SU-DHL-6 (cell line): ENCODE results near the gene PRPF6.
A peak's percentile ranks its signal among the peaks of the same experiment; 100 is the strongest.

Source experiments
- H2AFZ ChIP-seq: fragments of 200-600 bp; sonication (generic); 2 replicates; pipeline ENCODE4 v1.6.1; 2014; ENCODE audit warnings: low read depth, mild to moderate bottlenecking, moderate library complexity, mixed read lengths, antibody characterized with exemption, low read length; ENCODE audit not compliant: severe bottlenecking
- H3F3A ChIP-seq: fragments of 200-600 bp; shearing (Covaris generic); 2 replicates; pipeline ENCODE4 v1.6.0; 2016; ENCODE audit warnings: antibody characterized with exemption, mild to moderate bottlenecking; ENCODE audit not compliant: insufficient read depth
- H3K27ac ChIP-seq: fragments of 200-600 bp; sonication (generic); 2 replicates; pipeline ENCODE4 v1.5.1; 2016; ENCODE audit warnings: low read depth, mild to moderate bottlenecking, low read length, moderate library complexity, mixed read lengths
- H3K27me3 ChIP-seq: fragments of 200-600 bp; sonication (generic), shearing (Covaris generic); 2 replicates; pipeline ENCODE4 v1.6.0; 2014; ENCODE audit warnings: mild to moderate bottlenecking, low read length
- H3K36me3 ChIP-seq: fragments of 200-600 bp; sonication (generic); 2 replicates; pipeline ENCODE4 v1.6.1; 2014; ENCODE audit warnings: mild to moderate bottlenecking, low read length, mixed read lengths
- H3K4me2 ChIP-seq: fragments of 300-600, 200-600 bp; shearing (Covaris generic), sonication (generic); 2 replicates; pipeline ENCODE4 v1.6.0; 2014; ENCODE audit warnings: low read length, low read depth, mild to moderate bottlenecking; ENCODE audit not compliant: poor library complexity, severe bottlenecking
- H3K4me3 ChIP-seq: fragments of 200-600 bp; sonication (generic); 2 replicates; pipeline ENCODE4 v1.5.1; 2014; ENCODE audit warnings: antibody characterized with exemption, low read length, mild to moderate bottlenecking, mixed read lengths; ENCODE audit not compliant: insufficient read depth, poor library complexity, severe bottlenecking
- H3K79me2 ChIP-seq: fragments of 200-600 bp; sonication (generic); 2 replicates; pipeline ENCODE4 v1.6.1; 2014; ENCODE audit warnings: mild to moderate bottlenecking, low read length, moderate library complexity; ENCODE audit not compliant: insufficient read depth
- H3K9ac ChIP-seq: fragments of 200-600 bp; sonication (generic); 2 replicates; pipeline ENCODE4 v1.7.0; 2014; ENCODE audit warnings: mild to moderate bottlenecking, low read length
- H3K9me2 ChIP-seq: fragments of 200-600 bp; sonication (generic); replicated peaks from 2 replicates; pipeline ENCODE4 v1.6.1; 2014; ENCODE audit warnings: low read length; ENCODE audit not compliant: insufficient read depth
- H3K9me3 ChIP-seq: fragments of 200-600 bp; sonication (generic); 2 replicates; pipeline ENCODE4 v1.6.1; 2014; ENCODE audit warnings: low read length, mixed read lengths; ENCODE audit not compliant: insufficient read depth
- H4K20me1 ChIP-seq: fragments of 200-600 bp; sonication (generic); 2 replicates; pipeline ENCODE4 v1.6.1; 2014; ENCODE audit warnings: low read depth, mild to moderate bottlenecking, antibody characterized with exemption, low read length, moderate library complexity, mixed read lengths
- CTCF ChIP-seq: fragments of 200-600 bp; sonication (generic); IDR thresholded peaks from one replicate; pipeline ENCODE4 v1.5.1; 2017; ENCODE audit warnings: antibody characterized with exemption, mild to moderate bottlenecking, low read length, moderate library complexity; ENCODE audit not compliant: insufficient read depth, poor library complexity, severe bottlenecking
- EZH2phosphoT487 ChIP-seq: fragments of 200-600 bp; sonication (generic), shearing (Covaris generic); conservative IDR thresholded peaks from 2 replicates; pipeline ENCODE4 v1.6.1; 2018; ENCODE audit warnings: mild to moderate bottlenecking, antibody characterized with exemption, low read length, moderate library complexity, mixed read lengths

Gene PRPF6

GRCh38 chr20:64077876-64078551 lies 97.1 kb downstream of the PRPF6 start:
- Histone ChIP-seq H3K4me2 (peak overlapping the region; percentile 87), H3K36me3 (no peaks in the 10 kb centered on the region), H3F3A (peaks cover 36% of the 10 kb centered on the region), H2AFZ (no peak overlapping the region), H3K27ac (peak overlapping the region; percentile 95), H3K27me3 (no peaks in the 10 kb centered on the region), H3K4me3 (peak overlapping the region; percentile 68), H4K20me1 (no peaks in the 10 kb centered on the region), H3K9me2 (no peaks in the 10 kb centered on the region), H3K79me2 (no peaks in the 10 kb centered on the region), H3K9ac (peak overlapping the region; percentile 91), H3K9me3 (no peaks in the 10 kb centered on the region)
- no peak for TF ChIP-seq EZH2phosphoT487
- TF ChIP-seq CTCF = no peak

- H3K27ac ChIP-seq = peak overlapping the region; percentile 95
- peak overlapping the region; percentile 68 for H3K4me3 ChIP-seq
- no peaks in the 10 kb centered on the region for H3K27me3 ChIP-seq
- H3K4me2 ChIP-seq = peak overlapping the region; percentile 87
- TF ChIP-seq CTCF = no peak
- TF ChIP-seq EZH2phosphoT487 = no peak
- peaks cover 36% of the 10 kb centered on the region for H3F3A ChIP-seq
- H3K9me2 ChIP-seq = no peaks in the 10 kb centered on the region
- H3K9me3 ChIP-seq = no peaks in the 10 kb centered on the region
- peak overlapping the region; percentile 91 for H3K9ac ChIP-seq
- H3K79me2 ChIP-seq = no peaks in the 10 kb centered on the region
- no peaks in the 10 kb centered on the region for H3K36me3 ChIP-seq
- H2AFZ ChIP-seq = no peak overlapping the region
- H4K20me1 ChIP-seq = no peaks in the 10 kb centered on the region
Observed at GRCh38 chr20:64078934-64079272, 98.0 kb downstream of the PRPF6 start.

GRCh38 chr20:64079273-64080012 lies 98.5 kb downstream of the PRPF6 start, which contains the start of gene RGS19:
Gene RGS19 (minus strand): TSS chr20:64079518. CDS start chr20:64076886, 2,632 bp downstream.
- peak within 1 kb of the TSS; percentile 43 for H2AFZ ChIP-seq
- H3F3A ChIP-seq = peaks cover 36% of the 10 kb centered on the region
- H3K9ac ChIP-seq = peak within 1 kb of the TSS; percentile 91
- H3K27me3 ChIP-seq = no peaks in the 10 kb centered on the region
- no peaks in the 10 kb centered on the region for H3K9me3 ChIP-seq
- no peaks in the 10 kb centered on the region for H3K36me3 ChIP-seq
- TF ChIP-seq EZH2phosphoT487 = no peak
- no peak for TF ChIP-seq CTCF
- peak within 1 kb of the TSS; percentile 68 for H3K4me3 ChIP-seq
- H3K79me2 ChIP-seq = no peaks in the 10 kb centered on the region
- no peaks in the 10 kb centered on the region for H4K20me1 ChIP-seq
- peak within 1 kb of the TSS; percentile 87 for H3K4me2 ChIP-seq
- H3K27ac ChIP-seq = peak within 1 kb of the TSS; percentile 95
- H3K9me2 ChIP-seq = no peaks in the 10 kb centered on the region
